Liver (tissue), 9 donors: ENCODE results near the gene PILRB. TPM values are rescaled to one million over a fixed set of nuclear protein-coding genes. Genes with fewer than 3 reads are reported as not detected.

Experiments used
- DNase-seq: peaks from one replicate; pipeline ENCODE4 v3.0.0-alpha.2; 2017; ENCODE audit warnings: low spot score
- H3K27ac ChIP-seq, 2 donors: one replicate each; pipeline ENCODE4 v1.7.0; 2013; ENCODE audit warnings: inconsistent platforms in 2 of 2, low read length in 2 of 2, control low read depth in 1 of 2, low read depth in 1 of 2, mild to moderate bottlenecking in 1 of 2
- H3K27me3 ChIP-seq, 4 donors: one replicate each; pipeline versions ENCODE4 v1.6.1 to v1.7.0; 2013; ENCODE audit warnings: low read length in 3 of 4, inconsistent platforms in 1 of 4, mild to moderate bottlenecking in 1 of 4, moderate library complexity in 1 of 4; ENCODE audit not compliant: control insufficient read depth in 4 of 4, insufficient read depth in 4 of 4
- H3K36me3 ChIP-seq, 4 donors: one replicate each; pipeline versions ENCODE4 v1.6.1 to v1.7.0; 2013; ENCODE audit warnings: low read length in 3 of 4, mild to moderate bottlenecking in 3 of 4, low read depth in 1 of 4, moderate library complexity in 1 of 4; ENCODE audit not compliant: control insufficient read depth in 4 of 4, insufficient read depth in 3 of 4
- H3K4me1 ChIP-seq, 4 donors: one replicate each; pipeline versions ENCODE4 v1.6.1 to v1.7.0; 2013; ENCODE audit warnings: low read length in 3 of 4, mild to moderate bottlenecking in 3 of 4, moderate library complexity in 1 of 4; ENCODE audit not compliant: control insufficient read depth in 4 of 4, insufficient read depth in 4 of 4
- H3K4me3 ChIP-seq, 3 donors: one replicate each; pipeline versions ENCODE4 v1.6.1 to v1.7.0; 2013; ENCODE audit warnings: low read length in 3 of 3, control low read depth in 1 of 3, low read depth in 1 of 3, mild to moderate bottlenecking in 1 of 3
- H3K9ac ChIP-seq, 2 donors: one replicate each; pipeline ENCODE4 v1.7.0; 2013; ENCODE audit warnings: low read length in 2 of 2, mild to moderate bottlenecking in 2 of 2, moderate library complexity in 2 of 2, control low read depth in 1 of 2, low read depth in 1 of 2
- H3K9me3 ChIP-seq, 4 donors: one replicate each; pipeline versions ENCODE4 v1.6.1 to v1.7.0; 2013; ENCODE audit warnings: low read length in 3 of 4; ENCODE audit not compliant: control insufficient read depth in 4 of 4
- FOXA1 ChIP-seq: IDR thresholded peaks from 2 replicates; pipeline ENCODE4 v1.6.1; 2016; ENCODE audit warnings: antibody characterized with exemption
- HNF4G ChIP-seq: IDR thresholded peaks from 2 replicates; pipeline ENCODE4 v1.6.1; 2016; ENCODE audit warnings: antibody characterized with exemption
- NR2F2 ChIP-seq: IDR thresholded peaks from 2 replicates; pipeline ENCODE4 v1.6.1; 2016; ENCODE audit warnings: antibody characterized with exemption
- RAD21 ChIP-seq, 2 donors: IDR thresholded peaks; 2 replicates each; pipeline ENCODE4 v1.6.1; 2016; ENCODE audit warnings: antibody characterized with exemption in 2 of 2, mild to moderate bottlenecking in 2 of 2
- RXRA ChIP-seq, 2 donors: IDR thresholded peaks; 2 replicates each; pipeline ENCODE4 v1.6.1; 2017 to 2018; ENCODE audit warnings: antibody characterized with exemption in 2 of 2, mild to moderate bottlenecking in 1 of 2
- SP1 ChIP-seq: IDR thresholded peaks from 2 replicates; pipeline ENCODE4 v1.6.1; 2018; ENCODE audit warnings: antibody characterized with exemption, mild to moderate bottlenecking
- TAF1 ChIP-seq: conservative IDR thresholded peaks from 2 replicates; pipeline ENCODE4 v1.6.1; 2016; ENCODE audit warnings: antibody characterized with exemption, mild to moderate bottlenecking
- YY1 ChIP-seq: IDR thresholded peaks from 2 replicates; pipeline ENCODE4 v1.6.1; 2016; ENCODE audit warnings: antibody characterized with exemption, mild to moderate bottlenecking
- WGBS: extraction: QIAGEN DNeasy Blood & Tissue Kit; methylation state at CpG from one replicate; pipeline ENCODE4 v1.1.7; 2013; 5-methylcytosine and 5-hydroxymethylcytosine counted together
- polyA plus RNA-seq, 2 donors: library from polyadenylated mRNA; stranded (reverse) in 1 of 2; unstranded in 1 of 2; fragments of 200-250 nt in 1 of 2; fragments of >200 nt in 1 of 2; fragmentation: Nextera tagmentation in 1 of 2; extraction: Ambion mirVana in 1 of 2; gene quantifications; one replicate each; pipeline versions ENCODE4 v1.2.1 to v1.2.3, GENCODE V29; 2013 to 2015
- total RNA-seq, 2 donors: library from RNA; depleted of rRNA; stranded (reverse); fragments of >200 nt; gene quantifications; one replicate each; pipeline ENCODE4 v1.2.3, GENCODE V29; 2014
- TF ChIP-seq, protein P1 (sequence below): IDR thresholded peaks from 2 replicates; pipeline ENCODE4 v1.6.1; 2016; ENCODE audit warnings: antibody characterized with exemption, mild to moderate bottlenecking
- TF ChIP-seq, protein P2 (sequence below): IDR thresholded peaks from 2 replicates; pipeline ENCODE4 v1.6.1; 2016; ENCODE audit warnings: antibody characterized with exemption
- TF ChIP-seq, protein P3 (sequence below): IDR thresholded peaks from 2 replicates; pipeline ENCODE4 v1.6.1; 2016; ENCODE audit warnings: antibody characterized with exemption
- TF ChIP-seq, protein P4 (sequence below): IDR thresholded peaks from 2 replicates; pipeline ENCODE4 v1.6.1; 2016; ENCODE audit warnings: antibody characterized with exemption
- TF ChIP-seq, protein P5 (sequence below): fragments of 150-350 bp; IDR thresholded peaks from 2 replicates; pipeline ENCODE4 v1.5.1; 2017; ENCODE audit warnings: improper control_type of control experiment, low read depth, low read length; ENCODE audit not compliant: missing input control
- donor health status: healthy.
- donor health status: healthy.
- donor health status: healthy.
- donor health status: healthy.
- donor health status: healthy.

The PILRB gene
- total and polyA plus RNA-seq, 4 donors, result 6.0 to 50.8 (median 14.3) TPM

DNA sequence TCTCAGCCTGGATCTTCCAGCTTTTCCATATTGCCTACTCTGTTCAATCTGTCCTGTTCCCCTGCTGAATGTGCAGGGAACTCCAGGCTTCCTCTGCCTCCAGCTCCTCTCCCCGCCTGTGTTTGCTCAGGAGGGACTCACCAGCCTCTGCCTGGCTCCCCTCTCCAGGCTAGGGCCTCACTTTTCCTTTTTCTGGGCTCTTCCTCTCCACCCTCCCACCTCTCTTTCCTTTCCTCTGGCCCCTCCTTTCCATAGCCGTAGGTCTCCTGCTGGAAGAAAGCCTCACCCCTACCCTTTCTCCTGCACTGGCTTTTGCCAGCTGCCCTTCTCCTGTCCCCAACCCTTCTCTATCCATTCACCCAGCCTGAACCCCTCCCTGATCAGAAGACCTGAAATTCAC lies 40.3 kb downstream of the PILRB start:
- H3K27me3 ChIP-seq, result no peaks in the 10 kb centered on the region
- H3K4me3 ChIP-seq, result no peak overlapping the region
- no peaks in the 10 kb centered on the region for H3K4me1 ChIP-seq
- no peak overlapping the region for H3K9ac ChIP-seq
- no peaks in the 10 kb centered on the region for H3K9me3 ChIP-seq
- 76% methylated on average over 2 of the region's 2 CpGs for WGBS
- TF ChIP-seq NR2F2, result no peak
- TF ChIP-seq, protein P1, sequence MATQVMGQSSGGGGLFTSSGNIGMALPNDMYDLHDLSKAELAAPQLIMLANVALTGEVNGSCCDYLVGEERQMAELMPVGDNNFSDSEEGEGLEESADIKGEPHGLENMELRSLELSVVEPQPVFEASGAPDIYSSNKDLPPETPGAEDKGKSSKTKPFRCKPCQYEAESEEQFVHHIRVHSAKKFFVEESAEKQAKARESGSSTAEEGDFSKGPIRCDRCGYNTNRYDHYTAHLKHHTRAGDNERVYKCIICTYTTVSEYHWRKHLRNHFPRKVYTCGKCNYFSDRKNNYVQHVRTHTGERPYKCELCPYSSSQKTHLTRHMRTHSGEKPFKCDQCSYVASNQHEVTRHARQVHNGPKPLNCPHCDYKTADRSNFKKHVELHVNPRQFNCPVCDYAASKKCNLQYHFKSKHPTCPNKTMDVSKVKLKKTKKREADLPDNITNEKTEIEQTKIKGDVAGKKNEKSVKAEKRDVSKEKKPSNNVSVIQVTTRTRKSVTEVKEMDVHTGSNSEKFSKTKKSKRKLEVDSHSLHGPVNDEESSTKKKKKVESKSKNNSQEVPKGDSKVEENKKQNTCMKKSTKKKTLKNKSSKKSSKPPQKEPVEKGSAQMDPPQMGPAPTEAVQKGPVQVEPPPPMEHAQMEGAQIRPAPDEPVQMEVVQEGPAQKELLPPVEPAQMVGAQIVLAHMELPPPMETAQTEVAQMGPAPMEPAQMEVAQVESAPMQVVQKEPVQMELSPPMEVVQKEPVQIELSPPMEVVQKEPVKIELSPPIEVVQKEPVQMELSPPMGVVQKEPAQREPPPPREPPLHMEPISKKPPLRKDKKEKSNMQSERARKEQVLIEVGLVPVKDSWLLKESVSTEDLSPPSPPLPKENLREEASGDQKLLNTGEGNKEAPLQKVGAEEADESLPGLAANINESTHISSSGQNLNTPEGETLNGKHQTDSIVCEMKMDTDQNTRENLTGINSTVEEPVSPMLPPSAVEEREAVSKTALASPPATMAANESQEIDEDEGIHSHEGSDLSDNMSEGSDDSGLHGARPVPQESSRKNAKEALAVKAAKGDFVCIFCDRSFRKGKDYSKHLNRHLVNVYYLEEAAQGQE, result no peak
- TF ChIP-seq RAD21 (IDR thresholded peaks at IDR 0.05), result no peak
- TF ChIP-seq YY1, result no peak
- TF ChIP-seq, protein P2, sequence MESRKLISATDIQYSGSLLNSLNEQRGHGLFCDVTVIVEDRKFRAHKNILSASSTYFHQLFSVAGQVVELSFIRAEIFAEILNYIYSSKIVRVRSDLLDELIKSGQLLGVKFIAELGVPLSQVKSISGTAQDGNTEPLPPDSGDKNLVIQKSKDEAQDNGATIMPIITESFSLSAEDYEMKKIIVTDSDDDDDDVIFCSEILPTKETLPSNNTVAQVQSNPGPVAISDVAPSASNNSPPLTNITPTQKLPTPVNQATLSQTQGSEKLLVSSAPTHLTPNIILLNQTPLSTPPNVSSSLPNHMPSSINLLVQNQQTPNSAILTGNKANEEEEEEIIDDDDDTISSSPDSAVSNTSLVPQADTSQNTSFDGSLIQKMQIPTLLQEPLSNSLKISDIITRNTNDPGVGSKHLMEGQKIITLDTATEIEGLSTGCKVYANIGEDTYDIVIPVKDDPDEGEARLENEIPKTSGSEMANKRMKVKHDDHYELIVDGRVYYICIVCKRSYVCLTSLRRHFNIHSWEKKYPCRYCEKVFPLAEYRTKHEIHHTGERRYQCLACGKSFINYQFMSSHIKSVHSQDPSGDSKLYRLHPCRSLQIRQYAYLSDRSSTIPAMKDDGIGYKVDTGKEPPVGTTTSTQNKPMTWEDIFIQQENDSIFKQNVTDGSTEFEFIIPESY, result no peak
- TF ChIP-seq, protein P3, sequence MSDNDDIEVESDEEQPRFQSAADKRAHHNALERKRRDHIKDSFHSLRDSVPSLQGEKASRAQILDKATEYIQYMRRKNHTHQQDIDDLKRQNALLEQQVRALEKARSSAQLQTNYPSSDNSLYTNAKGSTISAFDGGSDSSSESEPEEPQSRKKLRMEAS, result no peak
- TF ChIP-seq, protein P4, sequence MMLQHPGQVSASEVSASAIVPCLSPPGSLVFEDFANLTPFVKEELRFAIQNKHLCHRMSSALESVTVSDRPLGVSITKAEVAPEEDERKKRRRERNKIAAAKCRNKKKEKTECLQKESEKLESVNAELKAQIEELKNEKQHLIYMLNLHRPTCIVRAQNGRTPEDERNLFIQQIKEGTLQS, result no peak
- TF ChIP-seq SP1, result no peak
- H3K36me3 ChIP-seq, result peaks cover 0 to 7% (median 0%) of the 10 kb centered on the region in 4 donors
- DNase-seq, result no peak
- no peak overlapping the region for H3K27ac ChIP-seq

DNA sequence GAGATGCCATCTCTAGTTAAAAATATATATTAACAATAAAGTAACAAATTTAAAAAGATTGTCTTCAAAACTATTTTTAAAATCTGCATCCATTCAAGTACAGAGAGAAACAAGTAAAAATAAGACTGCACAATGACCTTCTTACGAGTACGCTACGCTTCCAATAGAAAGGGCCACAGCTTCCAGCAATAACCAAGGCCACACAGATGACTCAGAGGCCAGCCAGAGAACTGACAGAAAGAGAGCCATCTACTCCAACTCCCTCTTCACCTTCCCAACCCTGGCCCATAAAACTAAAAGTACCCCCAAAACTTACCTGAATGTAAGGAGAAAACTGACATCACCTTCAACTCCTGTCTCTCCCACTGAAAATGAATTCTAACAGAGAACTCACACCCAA lies 42.1 kb downstream of the PILRB start:
- peaks cover 0 to 7% (median 0%) of the 10 kb centered on the region in 4 donors for H3K36me3 ChIP-seq
- 99% methylated on average over 3 of the region's 3 CpGs for WGBS
- no peaks in the 10 kb centered on the region for H3K27me3 ChIP-seq
- no peaks in the 10 kb centered on the region for H3K9me3 ChIP-seq
- H3K9ac ChIP-seq, result no peak overlapping the region
- H3K27ac ChIP-seq, result no peak overlapping the region
- DNase-seq, result no peak
- H3K4me3 ChIP-seq, result no peak overlapping the region
- TF ChIP-seq TAF1 (no peak), RXRA (IDR thresholded peaks at IDR 0.05) (no peak), HNF4G (no peak)
- no peaks in the 10 kb centered on the region for H3K4me1 ChIP-seq

DNA sequence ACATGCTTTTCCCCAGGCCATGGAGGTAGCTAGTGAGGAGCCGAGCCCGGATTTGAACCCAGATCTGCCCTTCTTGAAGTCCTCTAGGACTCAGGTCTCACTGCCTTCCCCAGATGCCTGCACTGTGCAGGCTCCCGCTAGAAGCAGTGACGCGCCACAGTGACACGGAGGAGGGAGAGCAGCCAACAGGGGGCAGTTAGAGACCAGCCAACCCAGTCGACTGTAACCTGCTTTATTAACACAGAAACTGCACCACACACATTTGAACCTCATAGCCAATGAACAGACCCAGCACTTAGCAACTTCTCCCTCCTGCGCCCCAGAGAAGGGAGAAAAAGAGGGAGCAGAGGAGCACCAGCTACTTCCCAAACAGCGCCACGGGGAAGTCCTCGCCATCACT lies 42.7 kb downstream of the PILRB start:
- no peak for DNase-seq
- H3K36me3 ChIP-seq, result peaks cover 0 to 7% (median 0%) of the 10 kb centered on the region in 4 donors
- no peaks in the 10 kb centered on the region for H3K27me3 ChIP-seq
- TF ChIP-seq NR2F2 (no peak), RXRA (IDR thresholded peaks at IDR 0.05) (no peak), FOXA1 (no peak), RAD21 (IDR thresholded peaks at IDR 0.05) (no peak)
- TF ChIP-seq, protein P1, result no peak
- TF ChIP-seq, protein P3, result no peak
- TF ChIP-seq, protein P5, sequence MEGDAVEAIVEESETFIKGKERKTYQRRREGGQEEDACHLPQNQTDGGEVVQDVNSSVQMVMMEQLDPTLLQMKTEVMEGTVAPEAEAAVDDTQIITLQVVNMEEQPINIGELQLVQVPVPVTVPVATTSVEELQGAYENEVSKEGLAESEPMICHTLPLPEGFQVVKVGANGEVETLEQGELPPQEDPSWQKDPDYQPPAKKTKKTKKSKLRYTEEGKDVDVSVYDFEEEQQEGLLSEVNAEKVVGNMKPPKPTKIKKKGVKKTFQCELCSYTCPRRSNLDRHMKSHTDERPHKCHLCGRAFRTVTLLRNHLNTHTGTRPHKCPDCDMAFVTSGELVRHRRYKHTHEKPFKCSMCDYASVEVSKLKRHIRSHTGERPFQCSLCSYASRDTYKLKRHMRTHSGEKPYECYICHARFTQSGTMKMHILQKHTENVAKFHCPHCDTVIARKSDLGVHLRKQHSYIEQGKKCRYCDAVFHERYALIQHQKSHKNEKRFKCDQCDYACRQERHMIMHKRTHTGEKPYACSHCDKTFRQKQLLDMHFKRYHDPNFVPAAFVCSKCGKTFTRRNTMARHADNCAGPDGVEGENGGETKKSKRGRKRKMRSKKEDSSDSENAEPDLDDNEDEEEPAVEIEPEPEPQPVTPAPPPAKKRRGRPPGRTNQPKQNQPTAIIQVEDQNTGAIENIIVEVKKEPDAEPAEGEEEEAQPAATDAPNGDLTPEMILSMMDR, result no peak
- TF ChIP-seq, protein P2, result no peak
- H3K9ac ChIP-seq, result no peak overlapping the region
- H3K27ac ChIP-seq, result no peak overlapping the region
- H3K4me1 ChIP-seq, result no peaks in the 10 kb centered on the region
- no peaks in the 10 kb centered on the region for H3K9me3 ChIP-seq
- no peak overlapping the region for H3K4me3 ChIP-seq
- WGBS, result 92% methylated on average over 11 of the region's 11 CpGs
